Natural killer cell (primary cell): Measurements from ENCODE around the gene FAM107B. TPM values are rescaled to one million over a fixed set of nuclear protein-coding genes. Genes with fewer than 3 reads are reported as not detected.
A peak's percentile ranks its signal among the peaks of the same experiment; 100 is the strongest.

Experiments
- ATAC-seq, 3 donors: fragments of 150-1000 bp in 2 of 3; fragments of 200-7000 bp in 1 of 3; cut with Tn5 transposase; 1 replicate in 1 of 3; 2 replicates in 2 of 3; pipeline ENCODE4 v1.10.0; 2021; ENCODE audit warnings: mild to moderate bottlenecking in 2 of 3, moderate library complexity in 2 of 3
- DNase-seq, 2 donors: peaks; one replicate each; pipeline versions ENCODE4 v3.0.0 to v3.0.0-alpha.2; 2013 to 2021; ENCODE audit warnings: mixed read lengths in 1 of 2
- H3K27ac ChIP-seq: one replicate; pipeline ENCODE4 v1.5.1; 2013; ENCODE audit warnings: mild to moderate bottlenecking, low read length
- H3K27me3 ChIP-seq: one replicate; pipeline ENCODE4 v1.6.1; 2013; ENCODE audit warnings: low read length; ENCODE audit not compliant: control insufficient read depth, insufficient read depth
- H3K36me3 ChIP-seq: one replicate; pipeline ENCODE4 v1.6.1; 2013; ENCODE audit warnings: low read length; ENCODE audit not compliant: control insufficient read depth, insufficient read depth
- H3K4me1 ChIP-seq: one replicate; pipeline ENCODE4 v1.6.1; 2013; ENCODE audit warnings: low read length; ENCODE audit not compliant: control insufficient read depth, insufficient read depth
- H3K4me3 ChIP-seq: one replicate; pipeline ENCODE4 v1.5.1; 2013; ENCODE audit warnings: low read length
- H3K9me3 ChIP-seq: one replicate; pipeline ENCODE4 v1.6.1; 2013; ENCODE audit warnings: low read length; ENCODE audit not compliant: control insufficient read depth, insufficient read depth
- H3K27ac Mint-ChIP-seq, 2 donors: one replicate each; pipeline ENCODE4 v1.8.0; 2022; ENCODE audit warnings: mild to moderate bottlenecking in 2 of 2, mixed read lengths in 2 of 2, moderate library complexity in 1 of 2
- H3K27me3 Mint-ChIP-seq, 2 donors: one replicate each; pipeline ENCODE4 v1.8.0; 2022; ENCODE audit warnings: low read depth in 2 of 2, mixed read lengths in 2 of 2
- H3K36me3 Mint-ChIP-seq: one replicate; pipeline ENCODE4 v1.8.0; 2022; ENCODE audit warnings: mixed read lengths
- H3K4me1 Mint-ChIP-seq, 2 donors: one replicate each; pipeline ENCODE4 v1.8.0; 2022; ENCODE audit warnings: mixed read lengths in 2 of 2
- H3K4me3 Mint-ChIP-seq: one replicate; pipeline ENCODE4 v1.8.0; 2022; ENCODE audit warnings: mild to moderate bottlenecking, moderate library complexity, mixed read lengths
- H3K9me3 Mint-ChIP-seq, 2 donors: one replicate each; pipeline ENCODE4 v1.8.0; 2022; ENCODE audit warnings: mixed read lengths in 2 of 2
- WGBS: methylation state at CpG from one replicate; pipeline ENCODE4 v1.1.7; 2013; ENCODE audit warnings: missing lambda C conversion rate; ENCODE audit not compliant: insufficient coverage; 5-methylcytosine and 5-hydroxymethylcytosine counted together
- intact Hi-C: fragments of 100-400 bp; cut with micrococcal nuclease; formaldehyde crosslinking; loops from one replicate; pipeline ENCODE4 v1.14.2; 2022
- total RNA-seq, 4 donors: library from RNA; stranded (reverse); fragments of 120-200 nt in 1 of 4; gene quantifications; one replicate each; pipeline versions ENCODE4 v1.2.3 to v1.2.4, GENCODE V29; 2013 to 2022
- TF ChIP-seq, protein P1 (sequence below): fragments of 200-600 bp; IDR thresholded peaks from one replicate; pipeline ENCODE4 v1.8.0; 2022; ENCODE audit warnings: antibody characterized with exemption

FAM107B gene
- total RNA-seq, 3 donors from 2014 or later (not counting 1 experiment from before 2014, with no cell fraction given), result 165 to 226 (median 224) TPM

DNA sequence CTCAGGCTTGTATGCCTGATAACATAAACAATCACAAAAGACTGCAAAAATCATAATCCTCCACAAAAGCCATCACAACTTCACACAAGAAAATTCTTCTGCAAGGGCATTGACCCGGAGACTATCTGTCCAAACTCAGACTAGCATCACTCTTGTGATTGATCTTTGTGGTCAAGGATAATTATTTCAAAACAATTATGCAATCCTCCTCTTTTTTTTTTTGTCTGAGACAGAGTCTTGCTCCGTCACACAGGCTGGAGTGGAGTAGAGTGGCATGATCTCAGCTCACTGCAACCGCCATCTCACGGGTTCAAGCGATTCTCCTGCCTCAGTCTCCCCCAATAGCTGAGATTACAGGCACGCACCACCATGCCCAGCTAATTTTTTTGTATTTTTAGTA lies 41.0 kb upstream of the FAM107B start:
- intact Hi-C loops, result no loop called here
- no peak overlapping the region for H3K4me3 Mint-ChIP-seq
- Histone ChIP-seq H3K4me3 (no peak overlapping the region), H3K4me1 (peaks cover 6% of the 10 kb centered on the region), H3K36me3 (no peaks in the 10 kb centered on the region), H3K27me3 (no peaks in the 10 kb centered on the region), H3K9me3 (no peaks in the 10 kb centered on the region), H3K27ac (no peak overlapping the region)
- WGBS, result 92% methylated on average over 6 of the region's 6 CpGs
- no peaks in the 10 kb centered on the region for H3K36me3 Mint-ChIP-seq
- DNase-seq (no peak), ATAC-seq (no peak)
- H3K9me3 Mint-ChIP-seq, result no peaks in the 10 kb centered on the region
- no peak overlapping the region for H3K27ac Mint-ChIP-seq
- H3K27me3 Mint-ChIP-seq, result no peaks in the 10 kb centered on the region
- TF ChIP-seq, protein P1, sequence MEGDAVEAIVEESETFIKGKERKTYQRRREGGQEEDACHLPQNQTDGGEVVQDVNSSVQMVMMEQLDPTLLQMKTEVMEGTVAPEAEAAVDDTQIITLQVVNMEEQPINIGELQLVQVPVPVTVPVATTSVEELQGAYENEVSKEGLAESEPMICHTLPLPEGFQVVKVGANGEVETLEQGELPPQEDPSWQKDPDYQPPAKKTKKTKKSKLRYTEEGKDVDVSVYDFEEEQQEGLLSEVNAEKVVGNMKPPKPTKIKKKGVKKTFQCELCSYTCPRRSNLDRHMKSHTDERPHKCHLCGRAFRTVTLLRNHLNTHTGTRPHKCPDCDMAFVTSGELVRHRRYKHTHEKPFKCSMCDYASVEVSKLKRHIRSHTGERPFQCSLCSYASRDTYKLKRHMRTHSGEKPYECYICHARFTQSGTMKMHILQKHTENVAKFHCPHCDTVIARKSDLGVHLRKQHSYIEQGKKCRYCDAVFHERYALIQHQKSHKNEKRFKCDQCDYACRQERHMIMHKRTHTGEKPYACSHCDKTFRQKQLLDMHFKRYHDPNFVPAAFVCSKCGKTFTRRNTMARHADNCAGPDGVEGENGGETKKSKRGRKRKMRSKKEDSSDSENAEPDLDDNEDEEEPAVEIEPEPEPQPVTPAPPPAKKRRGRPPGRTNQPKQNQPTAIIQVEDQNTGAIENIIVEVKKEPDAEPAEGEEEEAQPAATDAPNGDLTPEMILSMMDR, result no peak
- H3K4me1 Mint-ChIP-seq, result peaks cover 9% of the 10 kb centered on the region in 2 donors

DNA sequence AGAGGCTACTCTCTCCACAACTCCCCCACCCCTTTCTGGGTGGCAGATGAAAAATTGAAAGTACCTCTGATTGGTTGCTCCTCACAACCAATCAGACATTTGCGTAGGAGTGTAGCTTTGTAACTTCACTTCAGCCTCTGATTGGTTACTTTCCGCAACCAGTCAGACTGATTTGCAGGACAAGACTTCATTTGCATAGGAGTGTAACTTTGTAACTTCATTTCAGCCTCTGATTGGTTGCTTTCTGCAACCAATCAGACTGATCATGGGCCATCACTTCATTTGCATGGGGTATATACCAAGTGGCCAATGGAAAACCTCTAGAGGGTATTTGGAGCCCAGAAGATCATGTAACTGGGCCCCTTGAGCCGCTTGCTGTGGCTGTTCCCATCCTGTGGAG lies 37.6 kb upstream of the FAM107B start:
- Histone ChIP-seq H3K36me3 (no peaks in the 10 kb centered on the region), H3K27me3 (no peaks in the 10 kb centered on the region), H3K27ac (no peak overlapping the region), H3K9me3 (no peaks in the 10 kb centered on the region), H3K4me3 (no peak overlapping the region), H3K4me1 (peaks cover 6% of the 10 kb centered on the region)
- peak overlapping the region in 1 of 2 donors; percentile 72 for H3K27ac Mint-ChIP-seq
- H3K9me3 Mint-ChIP-seq, result no peaks in the 10 kb centered on the region
- intact Hi-C loops, result no loop called here
- H3K4me1 Mint-ChIP-seq, result peaks cover 9% of the 10 kb centered on the region in 2 donors
- WGBS, result 80% methylated on average over 3 of the region's 3 CpGs
- peak; percentile 34 to 51 (median 43) for ATAC-seq
- DNase-seq, result peak in 1 of 2 donors; percentile 15
- H3K36me3 Mint-ChIP-seq, result no peaks in the 10 kb centered on the region
- no peaks in the 10 kb centered on the region for H3K27me3 Mint-ChIP-seq
- H3K4me3 Mint-ChIP-seq, result no peak overlapping the region
- TF ChIP-seq, protein P1, result no peak

DNA sequence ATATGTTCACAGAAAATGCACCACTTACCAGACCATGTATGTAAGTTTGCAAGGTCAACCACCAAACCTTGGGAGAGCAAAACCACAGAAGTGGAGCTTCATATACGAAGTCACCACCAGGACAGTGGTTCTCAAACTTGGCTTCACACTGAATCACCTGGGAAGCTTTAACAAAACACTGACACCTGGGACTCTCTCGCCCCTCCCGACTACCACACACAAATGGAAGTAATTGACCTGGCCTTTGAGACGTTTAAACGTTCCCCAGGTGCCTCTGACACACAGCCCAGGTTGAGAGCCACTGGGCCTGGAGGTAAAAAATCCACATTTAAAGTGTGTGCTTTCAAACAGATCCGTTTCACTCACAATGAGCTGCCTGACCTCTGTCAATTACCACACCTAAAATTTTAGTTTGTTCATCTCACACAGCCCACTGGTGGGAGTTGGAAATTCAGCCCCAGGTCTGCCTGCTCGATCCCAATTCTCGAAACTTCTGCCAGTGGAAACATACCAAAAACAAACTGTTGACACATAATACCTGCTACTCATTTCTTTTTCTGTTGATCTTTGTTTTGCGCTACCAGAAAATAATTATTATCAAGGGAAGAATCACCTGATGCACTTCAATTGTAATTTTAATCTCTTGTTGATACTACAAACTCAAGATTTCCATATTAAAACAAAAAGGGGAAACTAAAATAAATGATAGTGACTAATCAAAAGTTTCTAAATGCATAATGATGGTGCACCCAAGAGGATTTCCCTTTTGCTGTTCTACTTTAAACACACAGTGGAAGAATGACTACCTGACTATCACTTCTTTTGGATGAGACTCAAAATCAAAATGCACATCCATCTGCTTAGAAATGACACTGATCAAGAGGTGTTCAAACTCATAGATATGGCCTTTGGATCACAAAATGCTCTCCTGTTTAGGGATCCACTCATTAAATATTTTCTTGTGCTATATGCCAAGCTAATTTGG lies 36.6 kb upstream of the FAM107B start:
- Histone ChIP-seq H3K4me1 (peaks cover 6% of the 10 kb centered on the region), H3K9me3 (no peaks in the 10 kb centered on the region), H3K36me3 (no peaks in the 10 kb centered on the region), H3K27ac (no peak overlapping the region), H3K27me3 (no peaks in the 10 kb centered on the region), H3K4me3 (no peak overlapping the region)
- no peak for ATAC-seq
- TF ChIP-seq, protein P1, result no peak
- Mint-ChIP-seq H3K4me1 (peaks cover 9% of the 10 kb centered on the region in 2 donors), H3K27ac (no peak overlapping the region), H3K27me3 (no peaks in the 10 kb centered on the region), H3K9me3 (no peaks in the 10 kb centered on the region), H3K36me3 (no peaks in the 10 kb centered on the region), H3K4me3 (no peak overlapping the region)
- WGBS, result 88% methylated on average over 9 of the region's 9 CpGs
- no peak for DNase-seq
- intact Hi-C loops, result no loop called here
